BLaER1 (cell line): ENCODE results near the gene QRFP.
A peak's percentile ranks its signal among the peaks of the same experiment; 100 is the strongest.

Experiments
- H3K27ac ChIP-seq: shearing (Covaris generic); formaldehyde crosslinking; 2 replicates; pipeline ENCODE4 v1.8.1; 2022
- H3K27me3 ChIP-seq: shearing (Covaris generic); formaldehyde crosslinking; 2 replicates; pipeline ENCODE4 v1.8.1; 2022
- H3K36me3 ChIP-seq: shearing (Covaris generic); formaldehyde crosslinking; 2 replicates; pipeline ENCODE4 v1.8.1; 2022
- H3K4me1 ChIP-seq: shearing (Covaris generic); formaldehyde crosslinking; 2 replicates; pipeline ENCODE4 v1.8.1; 2022
- H3K4me2 ChIP-seq: shearing (Covaris generic); formaldehyde crosslinking; 2 replicates; pipeline ENCODE4 v1.8.1; 2022
- H3K4me3 ChIP-seq: shearing (Covaris generic); formaldehyde crosslinking; 2 replicates; pipeline ENCODE4 v1.8.1; 2022
- H3K9ac ChIP-seq: shearing (Covaris generic); formaldehyde crosslinking; 2 replicates; pipeline ENCODE4 v1.8.1; 2022
- H3K9me3 ChIP-seq: shearing (Covaris generic); formaldehyde crosslinking; 2 replicates; pipeline ENCODE4 v1.8.1; 2022
- H4K20me1 ChIP-seq: shearing (Covaris generic); formaldehyde crosslinking; 2 replicates; pipeline ENCODE4 v1.8.1; 2022
- Cebpa-rat ChIP-seq: shearing (Covaris generic); IDR thresholded peaks from 2 replicates; pipeline ENCODE4 v1.8.1; 2022

QRFP gene

GRCh38 chr9:130896233-130897014 lies at the start of gene QRFP:
Gene QRFP, minus strand, starts transcription at chr9:130896812. Its CDS starts 2,974 bp downstream, at chr9:130893838.
- Histone ChIP-seq H4K20me1 (peaks cover 43% of the 10 kb centered on the region), H3K4me3 (no peak within 1 kb of the TSS), H3K9me3 (no peaks in the 10 kb centered on the region), H3K4me1 (peaks cover 71% of the 10 kb centered on the region), H3K27me3 (no peaks in the 10 kb centered on the region), H3K27ac (no peak within 1 kb of the TSS), H3K4me2 (peak within 1 kb of the TSS; percentile 84), H3K9ac (no peak within 1 kb of the TSS; the same call in 1 of the 2 replicates), H3K36me3 (no peaks in the 10 kb centered on the region)
- no peak for TF ChIP-seq Cebpa-rat

- H3K9me3 ChIP-seq: peaks cover 4% of the 10 kb centered on the region; the same call in 1 of the 2 replicates
- no peak overlapping the region for H3K4me3 ChIP-seq
- H3K27me3 ChIP-seq: peaks cover 20% of the 10 kb centered on the region
- H3K27ac ChIP-seq: no peak overlapping the region
- H3K4me2 ChIP-seq: no peak overlapping the region
- no peak overlapping the region for H3K9ac ChIP-seq
- H3K4me1 ChIP-seq: no peaks in the 10 kb centered on the region
- H3K36me3 ChIP-seq: no peaks in the 10 kb centered on the region
- peaks cover 9% of the 10 kb centered on the region for H4K20me1 ChIP-seq
- no peak for TF ChIP-seq Cebpa-rat
Observed at GRCh38 chr9:130945173-130945572, 48.6 kb upstream of the QRFP start.

DNA sequence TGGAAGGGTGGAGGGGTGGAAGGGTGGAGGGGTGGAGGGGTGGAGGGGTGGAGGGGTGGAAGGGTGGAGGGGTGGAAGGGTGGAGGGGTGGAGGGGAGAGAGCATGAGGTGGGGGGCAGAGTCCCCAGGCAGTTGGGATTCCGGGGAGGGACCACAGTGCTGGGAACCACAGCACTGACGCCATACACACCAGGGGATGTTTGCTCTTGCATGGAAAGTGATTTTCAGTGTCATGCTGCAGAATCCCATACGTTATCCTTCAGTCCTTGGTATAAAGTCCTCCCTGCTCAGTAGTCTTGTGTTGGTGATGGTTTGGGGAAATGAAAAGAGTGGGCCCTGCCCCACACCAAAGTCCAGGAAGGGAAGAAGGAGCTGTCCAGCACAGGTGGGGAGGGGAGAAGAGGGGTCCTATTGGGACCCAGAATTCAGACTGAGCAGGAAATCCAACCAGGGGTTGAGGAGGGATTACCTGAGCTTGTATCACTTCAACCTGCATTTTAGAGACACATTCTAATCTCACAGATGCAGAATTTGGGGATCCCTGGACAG lies 48.0 kb upstream of the QRFP start:
- Histone ChIP-seq H3K4me2 (no peak overlapping the region), H3K4me1 (peaks cover under 1% of the 10 kb centered on the region), H3K27me3 (peaks cover 26% of the 10 kb centered on the region), H3K36me3 (no peaks in the 10 kb centered on the region), H3K27ac (no peak overlapping the region), H4K20me1 (peaks cover 13% of the 10 kb centered on the region), H3K4me3 (no peak overlapping the region), H3K9me3 (peaks cover 4% of the 10 kb centered on the region; the same call in 1 of the 2 replicates), H3K9ac (no peak overlapping the region)
- no peak for TF ChIP-seq Cebpa-rat

- no peak for TF ChIP-seq Cebpa-rat
- Histone ChIP-seq H4K20me1 (peaks cover 21% of the 10 kb centered on the region), H3K4me3 (no peak overlapping the region), H3K9me3 (no peaks in the 10 kb centered on the region), H3K36me3 (no peaks in the 10 kb centered on the region), H3K9ac (no peak overlapping the region), H3K4me2 (no peak overlapping the region), H3K27ac (no peak overlapping the region), H3K4me1 (peaks cover 9% of the 10 kb centered on the region), H3K27me3 (peaks cover 34% of the 10 kb centered on the region)
Observed at GRCh38 chr9:130943777-130944176, 47.2 kb upstream of the QRFP start.

- Histone ChIP-seq H3K27ac (no peak overlapping the region), H3K4me3 (no peak overlapping the region), H4K20me1 (peaks cover 27% of the 10 kb centered on the region), H3K4me1 (peaks cover 14% of the 10 kb centered on the region), H3K4me2 (no peak overlapping the region), H3K9me3 (no peaks in the 10 kb centered on the region), H3K9ac (no peak overlapping the region), H3K36me3 (no peaks in the 10 kb centered on the region), H3K27me3 (peaks cover 40% of the 10 kb centered on the region)
- no peak for TF ChIP-seq Cebpa-rat
Observed at GRCh38 chr9:130943221-130943620, 46.6 kb upstream of the QRFP start.

- peak; percentile 30; the same call in 1 of the 2 replicates for TF ChIP-seq Cebpa-rat
- Histone ChIP-seq H3K9ac (no peak overlapping the region), H3K4me1 (peaks cover 20% of the 10 kb centered on the region), H3K4me3 (no peak overlapping the region), H3K4me2 (no peak overlapping the region), H3K27ac (no peak overlapping the region), H4K20me1 (peaks cover 32% of the 10 kb centered on the region), H3K27me3 (peaks cover 45% of the 10 kb centered on the region), H3K9me3 (no peaks in the 10 kb centered on the region), H3K36me3 (no peaks in the 10 kb centered on the region)
Observed at GRCh38 chr9:130942679-130943078, 46.1 kb upstream of the QRFP start.

DNA sequence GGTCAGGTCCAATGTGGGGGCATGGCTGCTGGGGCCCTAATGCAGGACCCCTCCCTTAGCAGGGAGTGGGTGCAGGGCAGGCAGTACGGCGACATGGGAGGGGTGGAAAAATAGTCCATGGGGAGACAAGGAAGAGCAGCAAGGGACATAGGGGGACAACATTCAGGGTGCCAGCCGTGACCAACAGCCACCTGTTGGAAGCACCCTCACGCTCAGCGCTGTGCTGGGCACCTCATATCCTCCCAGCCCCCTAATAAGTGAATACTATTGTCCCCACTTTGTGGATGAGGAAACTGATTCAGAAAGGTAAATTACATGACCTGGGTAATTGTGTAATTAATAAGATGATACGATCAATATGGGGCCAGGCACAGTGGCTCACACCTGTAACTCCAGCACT lies 45.5 kb upstream of the QRFP start:
- H3K36me3 ChIP-seq: no peaks in the 10 kb centered on the region
- peaks cover 26% of the 10 kb centered on the region for H3K4me1 ChIP-seq
- no peak overlapping the region for H3K4me3 ChIP-seq
- no peak for TF ChIP-seq Cebpa-rat
- no peak overlapping the region for H3K4me2 ChIP-seq
- no peaks in the 10 kb centered on the region for H3K9me3 ChIP-seq
- no peak overlapping the region for H3K27ac ChIP-seq
- peaks cover 38% of the 10 kb centered on the region for H4K20me1 ChIP-seq
- H3K9ac ChIP-seq: no peak overlapping the region
- H3K27me3 ChIP-seq: peaks cover 51% of the 10 kb centered on the region

- no peak overlapping the region for H3K9ac ChIP-seq
- no peaks in the 10 kb centered on the region for H3K9me3 ChIP-seq
- TF ChIP-seq Cebpa-rat: no peak
- H4K20me1 ChIP-seq: peaks cover 44% of the 10 kb centered on the region
- no peaks in the 10 kb centered on the region for H3K36me3 ChIP-seq
- peaks cover 37% of the 10 kb centered on the region for H3K4me1 ChIP-seq
- H3K4me3 ChIP-seq: no peak overlapping the region
- peak overlapping the region; percentile 33; the same call in 1 of the 2 replicates for H3K4me2 ChIP-seq
- H3K27ac ChIP-seq: no peak overlapping the region
- H3K27me3 ChIP-seq: peaks cover 56% of the 10 kb centered on the region
Observed at GRCh38 chr9:130940693-130941576, 44.3 kb upstream of the QRFP start.

GRCh38 chr9:130940027-130940549 lies 43.5 kb upstream of the QRFP start:
- H3K4me1 ChIP-seq: peaks cover 45% of the 10 kb centered on the region
- no peaks in the 10 kb centered on the region for H3K9me3 ChIP-seq
- H3K27ac ChIP-seq: no peak overlapping the region
- H3K9ac ChIP-seq: no peak overlapping the region
- peaks cover 44% of the 10 kb centered on the region for H4K20me1 ChIP-seq
- H3K4me3 ChIP-seq: no peak overlapping the region
- peaks cover 61% of the 10 kb centered on the region for H3K27me3 ChIP-seq
- H3K36me3 ChIP-seq: no peaks in the 10 kb centered on the region
- TF ChIP-seq Cebpa-rat: no peak
- no peak overlapping the region for H3K4me2 ChIP-seq
